H1 (cell line): ENCODE measurements around the gene STEAP1. TPM values are rescaled to one million over a fixed set of nuclear protein-coding genes. Genes with fewer than 3 reads are reported as not detected.

Experiments used
- CTBP2 ChIP-seq: IDR thresholded peaks from 2 replicates; pipeline ENCODE4 v1.7.0; 2011; ENCODE audit warnings: borderline replicate concordance, mild to moderate bottlenecking, moderate library complexity, mixed read lengths, low read length; ENCODE audit not compliant: insufficient read depth, insufficient read length
- HDAC6 ChIP-seq: IDR thresholded peaks from one replicate; pipeline ENCODE4 v1.7.1; 2012; ENCODE audit warnings: low read depth, mild to moderate bottlenecking, inconsistent platforms, low read length, moderate library complexity
- polyA plus RNA-seq, 7 experiments: library from polyadenylated mRNA; depleted of rRNA in 3 of 7; stranded (reverse) in 5 of 7; unstranded in 2 of 7; fragments of >200 nt in 5 of 7; fragments of 200-250 nt in 2 of 7; gene quantifications; 1 replicate in 5 of 7; 2 replicates in 1 of 7; 4 replicates in 1 of 7; pipeline versions ENCODE4 v1.2.1 to v1.2.3, GENCODE V29; 2011 to 2013; ENCODE audit warnings: missing spikeins in 2 of 7, mixed read lengths in 2 of 7
- total RNA-seq: library from RNA; stranded (reverse); fragmentation: NEBNext Ultra II Directional; extraction: Animal tissue kit (Norgen Biotek cat#: 25700); gene quantifications from 2 replicates; pipeline ENCODE4 v1.2.1, GENCODE V29; 2021
- TF ChIP-seq, protein P1 (sequence below): fragments of 300-600 bp; sonication (generic); IDR thresholded peaks from 2 replicates; pipeline ENCODE4 v1.7.1; 2012; ENCODE audit warnings: low read length, moderate library complexity, mild to moderate bottlenecking, inconsistent platforms; ENCODE audit not compliant: insufficient replicate concordance

The STEAP1 gene
- total and polyA plus RNA-seq, 2 of the 8 experiments (the other 6 are each of a cell fraction or from before 2014, with no cell fraction given): 9.2 to 9.5 TPM

GRCh38 chr7:90207956-90208355 is 53.7 kb downstream of the STEAP1 start (continued):
- no peak for TF ChIP-seq CTBP2
- no peak for TF ChIP-seq HDAC6
- TF ChIP-seq, protein P1, sequence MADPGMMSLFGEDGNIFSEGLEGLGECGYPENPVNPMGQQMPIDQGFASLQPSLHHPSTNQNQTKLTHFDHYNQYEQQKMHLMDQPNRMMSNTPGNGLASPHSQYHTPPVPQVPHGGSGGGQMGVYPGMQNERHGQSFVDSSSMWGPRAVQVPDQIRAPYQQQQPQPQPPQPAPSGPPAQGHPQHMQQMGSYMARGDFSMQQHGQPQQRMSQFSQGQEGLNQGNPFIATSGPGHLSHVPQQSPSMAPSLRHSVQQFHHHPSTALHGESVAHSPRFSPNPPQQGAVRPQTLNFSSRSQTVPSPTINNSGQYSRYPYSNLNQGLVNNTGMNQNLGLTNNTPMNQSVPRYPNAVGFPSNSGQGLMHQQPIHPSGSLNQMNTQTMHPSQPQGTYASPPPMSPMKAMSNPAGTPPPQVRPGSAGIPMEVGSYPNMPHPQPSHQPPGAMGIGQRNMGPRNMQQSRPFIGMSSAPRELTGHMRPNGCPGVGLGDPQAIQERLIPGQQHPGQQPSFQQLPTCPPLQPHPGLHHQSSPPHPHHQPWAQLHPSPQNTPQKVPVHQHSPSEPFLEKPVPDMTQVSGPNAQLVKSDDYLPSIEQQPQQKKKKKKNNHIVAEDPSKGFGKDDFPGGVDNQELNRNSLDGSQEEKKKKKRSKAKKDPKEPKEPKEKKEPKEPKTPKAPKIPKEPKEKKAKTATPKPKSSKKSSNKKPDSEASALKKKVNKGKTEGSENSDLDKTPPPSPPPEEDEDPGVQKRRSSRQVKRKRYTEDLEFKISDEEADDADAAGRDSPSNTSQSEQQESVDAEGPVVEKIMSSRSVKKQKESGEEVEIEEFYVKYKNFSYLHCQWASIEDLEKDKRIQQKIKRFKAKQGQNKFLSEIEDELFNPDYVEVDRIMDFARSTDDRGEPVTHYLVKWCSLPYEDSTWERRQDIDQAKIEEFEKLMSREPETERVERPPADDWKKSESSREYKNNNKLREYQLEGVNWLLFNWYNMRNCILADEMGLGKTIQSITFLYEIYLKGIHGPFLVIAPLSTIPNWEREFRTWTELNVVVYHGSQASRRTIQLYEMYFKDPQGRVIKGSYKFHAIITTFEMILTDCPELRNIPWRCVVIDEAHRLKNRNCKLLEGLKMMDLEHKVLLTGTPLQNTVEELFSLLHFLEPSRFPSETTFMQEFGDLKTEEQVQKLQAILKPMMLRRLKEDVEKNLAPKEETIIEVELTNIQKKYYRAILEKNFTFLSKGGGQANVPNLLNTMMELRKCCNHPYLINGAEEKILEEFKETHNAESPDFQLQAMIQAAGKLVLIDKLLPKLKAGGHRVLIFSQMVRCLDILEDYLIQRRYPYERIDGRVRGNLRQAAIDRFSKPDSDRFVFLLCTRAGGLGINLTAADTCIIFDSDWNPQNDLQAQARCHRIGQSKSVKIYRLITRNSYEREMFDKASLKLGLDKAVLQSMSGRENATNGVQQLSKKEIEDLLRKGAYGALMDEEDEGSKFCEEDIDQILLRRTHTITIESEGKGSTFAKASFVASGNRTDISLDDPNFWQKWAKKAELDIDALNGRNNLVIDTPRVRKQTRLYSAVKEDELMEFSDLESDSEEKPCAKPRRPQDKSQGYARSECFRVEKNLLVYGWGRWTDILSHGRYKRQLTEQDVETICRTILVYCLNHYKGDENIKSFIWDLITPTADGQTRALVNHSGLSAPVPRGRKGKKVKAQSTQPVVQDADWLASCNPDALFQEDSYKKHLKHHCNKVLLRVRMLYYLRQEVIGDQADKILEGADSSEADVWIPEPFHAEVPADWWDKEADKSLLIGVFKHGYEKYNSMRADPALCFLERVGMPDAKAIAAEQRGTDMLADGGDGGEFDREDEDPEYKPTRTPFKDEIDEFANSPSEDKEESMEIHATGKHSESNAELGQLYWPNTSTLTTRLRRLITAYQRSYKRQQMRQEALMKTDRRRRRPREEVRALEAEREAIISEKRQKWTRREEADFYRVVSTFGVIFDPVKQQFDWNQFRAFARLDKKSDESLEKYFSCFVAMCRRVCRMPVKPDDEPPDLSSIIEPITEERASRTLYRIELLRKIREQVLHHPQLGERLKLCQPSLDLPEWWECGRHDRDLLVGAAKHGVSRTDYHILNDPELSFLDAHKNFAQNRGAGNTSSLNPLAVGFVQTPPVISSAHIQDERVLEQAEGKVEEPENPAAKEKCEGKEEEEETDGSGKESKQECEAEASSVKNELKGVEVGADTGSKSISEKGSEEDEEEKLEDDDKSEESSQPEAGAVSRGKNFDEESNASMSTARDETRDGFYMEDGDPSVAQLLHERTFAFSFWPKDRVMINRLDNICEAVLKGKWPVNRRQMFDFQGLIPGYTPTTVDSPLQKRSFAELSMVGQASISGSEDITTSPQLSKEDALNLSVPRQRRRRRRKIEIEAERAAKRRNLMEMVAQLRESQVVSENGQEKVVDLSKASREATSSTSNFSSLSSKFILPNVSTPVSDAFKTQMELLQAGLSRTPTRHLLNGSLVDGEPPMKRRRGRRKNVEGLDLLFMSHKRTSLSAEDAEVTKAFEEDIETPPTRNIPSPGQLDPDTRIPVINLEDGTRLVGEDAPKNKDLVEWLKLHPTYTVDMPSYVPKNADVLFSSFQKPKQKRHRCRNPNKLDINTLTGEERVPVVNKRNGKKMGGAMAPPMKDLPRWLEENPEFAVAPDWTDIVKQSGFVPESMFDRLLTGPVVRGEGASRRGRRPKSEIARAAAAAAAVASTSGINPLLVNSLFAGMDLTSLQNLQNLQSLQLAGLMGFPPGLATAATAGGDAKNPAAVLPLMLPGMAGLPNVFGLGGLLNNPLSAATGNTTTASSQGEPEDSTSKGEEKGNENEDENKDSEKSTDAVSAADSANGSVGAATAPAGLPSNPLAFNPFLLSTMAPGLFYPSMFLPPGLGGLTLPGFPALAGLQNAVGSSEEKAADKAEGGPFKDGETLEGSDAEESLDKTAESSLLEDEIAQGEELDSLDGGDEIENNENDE: no peak
- TF ChIP-seq, all 59 proteins: peak for 0
